ENCODE data around the gene OCLN.

GRCh38 chr5:69519285-69519684, 26.7 kb downstream of the OCLN start:
- no peak for TF ChIP-seq CTCF (IDR thresholded peaks at IDR 0.05; ENCODE audit: poor library complexity)
- TF ChIP-seq EZH2 (IDR thresholded peaks at IDR 0.05; ENCODE audit: borderline replicate concordance): no peak
- TF ChIP-seq EZH2phosphoT487 (IDR thresholded peaks at IDR 0.05; ENCODE audit: low read depth, severe bottlenecking, unreplicated experiment): no peak
